ENCODE results near the gene APOO. TPM values are rescaled to one million over a fixed set of nuclear protein-coding genes. Genes with fewer than 3 reads are reported as not detected.
A peak's percentile ranks its signal among the peaks of the same experiment; 100 is the strongest.

The APOO gene
- total RNA-seq = 10 to 100 TPM in 3 of 4 donors, 1 to 10 TPM in 1; 2.0 to 21.9 (median 11.2) TPM

DNA sequence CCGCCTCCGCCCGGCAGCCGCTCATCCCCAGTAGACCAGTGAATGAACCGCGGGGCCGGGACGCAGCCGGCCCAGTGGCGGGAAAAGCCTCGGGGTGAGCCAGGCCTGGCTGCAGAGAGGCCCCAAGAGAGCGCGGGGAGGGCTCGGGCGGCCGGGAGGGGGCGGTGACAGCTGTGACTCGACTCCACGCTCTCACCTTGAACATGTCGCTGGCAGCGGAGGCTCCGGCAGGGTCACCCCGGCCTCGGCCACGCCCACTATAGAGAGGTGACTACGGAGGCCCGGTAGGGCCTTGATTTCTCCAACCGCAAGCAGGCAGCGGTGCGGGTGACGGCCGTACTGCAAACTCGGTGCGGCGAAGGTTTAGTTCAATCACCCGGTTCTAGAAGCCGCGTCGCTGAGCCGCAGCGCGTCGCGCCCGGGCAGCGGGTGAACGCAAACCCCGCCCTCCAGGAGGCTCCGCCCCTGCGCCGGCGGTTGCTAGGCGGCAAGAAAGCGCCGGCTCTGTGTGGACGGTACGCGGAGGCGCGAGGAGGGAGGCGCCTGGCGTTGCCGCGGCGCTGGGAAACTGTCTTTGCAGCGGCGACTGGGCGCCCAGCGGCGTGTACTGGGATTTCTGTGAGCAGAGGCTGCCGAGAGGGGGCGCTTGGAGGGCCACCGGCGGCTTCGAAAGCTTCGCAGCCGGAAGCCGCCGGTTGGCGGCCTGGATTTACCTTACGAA is at the start of gene APOO, which contains the start of gene CXorf58:
Gene APOO (minus strand): TSS at position 441 of the 721 bp plus-strand sequence. CDS start 236 bp downstream, at position 205.
Gene CXorf58 (plus strand): TSS at position 509 of the 721 bp plus-strand sequence. CDS start 2,297 bp downstream, outside the sequence.
- H3K27ac ChIP-seq = peak within 1 kb of the TSS; percentile 79 to 84
- H3K9me3 ChIP-seq = no peaks in the 10 kb centered on the region
- DNase-seq = peak; percentile 88 to 91
- H3K4me1 ChIP-seq = no peaks in the 10 kb centered on the region
- peak; percentile 51 for TF ChIP-seq POLR2A (IDR thresholded peaks at IDR 0.05)
- TF ChIP-seq, protein P1, sequence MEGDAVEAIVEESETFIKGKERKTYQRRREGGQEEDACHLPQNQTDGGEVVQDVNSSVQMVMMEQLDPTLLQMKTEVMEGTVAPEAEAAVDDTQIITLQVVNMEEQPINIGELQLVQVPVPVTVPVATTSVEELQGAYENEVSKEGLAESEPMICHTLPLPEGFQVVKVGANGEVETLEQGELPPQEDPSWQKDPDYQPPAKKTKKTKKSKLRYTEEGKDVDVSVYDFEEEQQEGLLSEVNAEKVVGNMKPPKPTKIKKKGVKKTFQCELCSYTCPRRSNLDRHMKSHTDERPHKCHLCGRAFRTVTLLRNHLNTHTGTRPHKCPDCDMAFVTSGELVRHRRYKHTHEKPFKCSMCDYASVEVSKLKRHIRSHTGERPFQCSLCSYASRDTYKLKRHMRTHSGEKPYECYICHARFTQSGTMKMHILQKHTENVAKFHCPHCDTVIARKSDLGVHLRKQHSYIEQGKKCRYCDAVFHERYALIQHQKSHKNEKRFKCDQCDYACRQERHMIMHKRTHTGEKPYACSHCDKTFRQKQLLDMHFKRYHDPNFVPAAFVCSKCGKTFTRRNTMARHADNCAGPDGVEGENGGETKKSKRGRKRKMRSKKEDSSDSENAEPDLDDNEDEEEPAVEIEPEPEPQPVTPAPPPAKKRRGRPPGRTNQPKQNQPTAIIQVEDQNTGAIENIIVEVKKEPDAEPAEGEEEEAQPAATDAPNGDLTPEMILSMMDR (IDR thresholded peaks at IDR 0.05) = peak; percentile 69 to 92 (median 81)
- H3K36me3 ChIP-seq = no peaks in the 10 kb centered on the region
- H3K4me3 ChIP-seq = peak within 1 kb of the TSS; percentile 41 to 46
- intact Hi-C loops (cut with DNase I; ENCODE audit: low total_unique reads) = no loop called here
- H3K27me3 ChIP-seq = no peaks in the 10 kb centered on the region

DNA sequence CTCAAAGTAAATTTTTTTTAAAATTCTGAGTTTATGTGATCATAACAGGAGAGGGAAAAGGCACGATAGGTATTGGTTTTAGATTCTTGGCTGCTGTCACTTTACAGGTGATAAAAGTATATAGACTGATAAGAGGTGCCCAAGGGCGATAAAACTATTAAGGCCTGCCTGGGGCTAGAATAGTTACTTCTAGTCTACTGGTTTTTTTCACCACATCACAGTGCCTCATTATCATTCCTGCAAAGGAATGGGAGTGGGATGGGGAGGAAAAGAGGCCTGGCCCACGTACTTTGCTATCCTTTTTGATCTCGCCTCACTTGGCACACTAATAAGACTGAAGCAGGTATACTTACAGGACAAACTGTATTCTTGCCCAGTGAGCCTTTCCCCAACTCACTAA is 46.7 kb upstream of the APOO start:
- DNase-seq = no peak
- Histone ChIP-seq H3K27ac (no peak overlapping the region), H3K36me3 (no peaks in the 10 kb centered on the region), H3K9me3 (no peaks in the 10 kb centered on the region), H3K27me3 (peaks cover 0 to 4% of the 10 kb centered on the region in 2 donors), H3K4me1 (no peaks in the 10 kb centered on the region), H3K4me3 (no peak overlapping the region)
- intact Hi-C loops (cut with DNase I; ENCODE audit: low total_unique reads) = no loop called here
- TF ChIP-seq POLR2A (IDR thresholded peaks at IDR 0.05) = no peak
- TF ChIP-seq, protein P1 (IDR thresholded peaks at IDR 0.05) = no peak

DNA sequence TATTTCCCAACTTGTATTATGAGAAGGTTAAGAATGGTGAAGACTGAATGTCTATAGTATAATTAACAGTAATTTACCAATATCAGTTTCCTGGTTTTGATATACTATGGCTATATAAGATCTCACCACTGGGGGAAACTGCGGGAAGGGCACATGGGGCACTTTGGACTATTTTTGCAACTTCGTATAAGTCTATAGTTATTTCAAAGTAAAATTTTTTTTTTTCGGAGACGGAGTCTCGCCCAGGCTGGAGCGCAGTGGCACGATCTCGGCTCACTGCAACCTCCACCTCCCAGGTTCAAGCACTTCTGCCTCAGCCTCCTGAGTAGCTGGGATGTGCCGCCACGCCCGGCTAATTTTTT is 46.2 kb upstream of the APOO start:
- TF ChIP-seq, protein P1 (IDR thresholded peaks at IDR 0.05) = no peak
- H3K4me3 ChIP-seq = no peak overlapping the region
- no peaks in the 10 kb centered on the region for H3K36me3 ChIP-seq
- peaks cover 0 to 4% of the 10 kb centered on the region in 2 donors for H3K27me3 ChIP-seq
- DNase-seq = no peak
- H3K27ac ChIP-seq = no peak overlapping the region
- H3K9me3 ChIP-seq = no peaks in the 10 kb centered on the region
- no peaks in the 10 kb centered on the region for H3K4me1 ChIP-seq
- intact Hi-C loops (cut with DNase I; ENCODE audit: low total_unique reads) = no loop called here

DNA sequence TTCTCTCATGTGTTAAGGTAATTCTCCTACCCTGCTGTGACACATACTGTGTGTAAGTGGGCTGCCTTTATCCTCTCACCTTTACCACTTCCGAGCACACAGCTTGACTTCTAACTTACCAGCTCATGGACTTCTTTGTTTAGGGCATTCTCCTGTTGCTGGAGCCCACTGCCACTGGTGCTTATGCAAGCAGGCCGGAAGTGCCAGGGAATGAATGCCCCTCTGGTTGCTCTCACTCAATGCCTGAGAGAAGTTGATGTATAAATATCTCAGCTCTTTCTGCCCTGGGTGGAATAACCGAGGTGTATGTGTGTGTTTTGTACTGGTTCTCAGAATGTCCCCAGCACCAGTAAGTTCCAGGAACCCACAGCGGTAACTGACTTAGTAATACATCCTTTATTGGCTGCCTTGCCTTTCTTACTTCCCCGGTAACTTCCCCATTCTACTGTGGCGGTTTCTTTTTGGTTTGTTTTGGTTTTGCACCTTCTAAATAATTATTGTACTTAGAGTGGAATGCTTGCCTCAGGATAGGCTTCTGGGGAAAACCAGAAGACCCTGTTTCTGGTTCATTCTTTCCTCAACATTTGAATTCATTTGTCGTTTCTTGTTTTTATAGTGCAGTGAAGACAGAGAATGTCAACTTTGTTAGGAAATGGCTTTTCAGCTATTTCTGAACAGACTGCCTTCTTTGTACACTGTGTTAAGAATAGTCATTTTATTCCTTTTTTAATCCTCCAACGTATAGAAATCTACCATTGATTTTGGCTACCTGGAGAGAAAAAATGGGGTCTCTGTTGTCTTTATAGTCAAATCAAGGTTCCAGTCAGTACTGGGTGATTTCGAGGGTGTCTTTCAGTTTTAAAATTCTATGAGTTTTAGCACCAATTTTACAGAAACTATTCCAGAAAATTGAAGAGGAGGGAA is 45.5 kb upstream of the APOO start:
- Histone ChIP-seq H3K27ac (no peak overlapping the region), H3K9me3 (no peaks in the 10 kb centered on the region), H3K4me1 (no peaks in the 10 kb centered on the region), H3K27me3 (peaks cover 0 to 4% of the 10 kb centered on the region in 2 donors), H3K36me3 (no peaks in the 10 kb centered on the region), H3K4me3 (no peak overlapping the region)
- DNase-seq = no peak
- TF ChIP-seq, protein P1 (IDR thresholded peaks at IDR 0.05) = no peak
- no peak for TF ChIP-seq POLR2A (IDR thresholded peaks at IDR 0.05)
- intact Hi-C loops (cut with DNase I; ENCODE audit: low total_unique reads) = no loop called here

DNA sequence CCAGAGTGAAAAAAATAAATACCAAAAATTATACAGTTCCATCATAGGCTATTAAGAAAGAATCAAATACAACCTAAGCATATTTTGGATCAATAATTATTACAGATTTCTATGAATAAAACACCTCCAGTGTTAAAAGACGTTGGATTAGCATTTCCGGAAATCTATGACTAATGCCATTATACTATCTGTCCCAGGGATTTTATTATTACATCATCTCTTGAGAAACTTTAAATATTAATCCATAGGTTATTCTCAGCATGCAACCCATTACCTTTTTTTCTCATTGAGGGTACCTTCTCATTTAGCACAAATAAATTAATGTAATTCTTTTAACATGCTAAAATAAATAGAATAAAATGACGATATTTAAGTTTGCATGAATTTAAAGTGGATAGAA is 44.7 kb upstream of the APOO start:
- intact Hi-C loops (cut with DNase I; ENCODE audit: low total_unique reads) = no loop called here
- TF ChIP-seq, protein P1 (IDR thresholded peaks at IDR 0.05) = no peak
- no peak for TF ChIP-seq POLR2A (IDR thresholded peaks at IDR 0.05)
- Histone ChIP-seq H3K27me3 (peaks cover 0 to 4% of the 10 kb centered on the region in 2 donors), H3K9me3 (no peaks in the 10 kb centered on the region), H3K36me3 (no peaks in the 10 kb centered on the region), H3K4me3 (no peak overlapping the region), H3K27ac (no peak overlapping the region), H3K4me1 (no peaks in the 10 kb centered on the region)
- DNase-seq = no peak

Data from uterus (tissue), 4 donors.